Diencephalon (tissue), 1 donor: ENCODE data around the gene TULP1. TPM values are rescaled to one million over a fixed set of nuclear protein-coding genes. Genes with fewer than 3 reads are reported as not detected.

Experiments
- small RNA-seq: library from RNA; depleted of rRNA; stranded (forward); fragments of <200 nt; gene quantifications from one replicate; pipeline ENCODE3, GENCODE V24; 2014
- total RNA-seq: library from RNA; depleted of rRNA; stranded (reverse); fragments of >200 nt; gene quantifications from one replicate; pipeline ENCODE4 v1.2.3, GENCODE V29; 2014

TULP1 gene
- not detected for total RNA-seq

GRCh38 chr6:35512740-35513139 lies at the start of gene TULP1:
TSS of gene TULP1 (minus strand) at chr6:35512896. CDS start at chr6:35512858, 38 bp downstream.

GRCh38 chr6:35496841-35497570 lies 15.7 kb downstream of the TULP1 start, which contains the start of gene TEAD3:
TSS of gene TEAD3 (minus strand) at chr6:35497079.

GRCh38 chr6:35468181-35468979 lies 44.3 kb downstream of the TULP1 start, which contains the start of gene RPL10A:
TSS of gene RPL10A (plus strand) at chr6:35468401. CDS start at chr6:35468435, 34 bp downstream.

GRCh38 chr6:35452183-35453090 lies 60.3 kb downstream of the TULP1 start, which contains the start of gene FANCE:
TSS of gene FANCE (plus strand) at chr6:35452338. CDS start at chr6:35452546, 208 bp downstream.

Small RNAs within 50 kb of the gene (small RNA-seq; reads per million reads assigned to genes)
- gene MIR7111, result not detected

Other genes starting within 250 kb of the TULP1 start
- 2.1 TPM for gene DEF6, start 215.1 kb downstream of the TULP1 start, total RNA-seq
- gene PPARD, start 170.3 kb downstream of the TULP1 start, total RNA-seq, result 3.5 TPM
- 8.8 TPM for gene FANCE, start 60.6 kb downstream of the TULP1 start, total RNA-seq
- gene RPL10A, start 44.5 kb downstream of the TULP1 start, total RNA-seq, result 977 TPM
- 0.23 TPM for gene TEAD3, start 15.8 kb downstream of the TULP1 start, total RNA-seq
- gene FKBP5, start 176.0 kb upstream of the TULP1 start, total RNA-seq, result 3.2 TPM
- not detected for gene ARMC12, start 224.1 kb upstream of the TULP1 start, total RNA-seq